PC-9 (cell line): Measurements from ENCODE around the gene GCDH.

Source experiments
- CTCF ChIP-seq: fragments of 200-600 bp; sonication (generic); conservative IDR thresholded peaks from 2 replicates; pipeline ENCODE4 v1.6.1; 2017; ENCODE audit warnings: mixed run types, antibody characterized with exemption, mild to moderate bottlenecking, moderate library complexity
- EZH2 ChIP-seq: fragments of 200-600 bp; sonication (generic); IDR thresholded peaks from 2 replicates; pipeline ENCODE4 v1.8.0; 2017; ENCODE audit warnings: antibody characterized with exemption, low read depth

- TF ChIP-seq EZH2 (no peak), CTCF (no peak)
These were observed 41.7 kb downstream of the GCDH start for GRCh38 chr19:12932392-12933286.
